Neural progenitor cell (in vitro differentiated cells): ENCODE results near the gene POMGNT2. TPM values are rescaled to one million over a fixed set of nuclear protein-coding genes. Genes with fewer than 3 reads are reported as not detected.

ENCODE experiments used
- DNase-seq: peaks from one replicate; pipeline ENCODE4 v3.0.0-alpha.2; 2016; ENCODE audit warnings: low spot score
- H2AFZ ChIP-seq: fragments of 200-600 bp; sonication (generic); replicated peaks from 2 replicates; pipeline ENCODE4 v1.6.1; 2016; ENCODE audit warnings: antibody characterized with exemption
- H3F3A ChIP-seq: fragments of 200-600 bp; sonication (generic); 2 replicates; pipeline ENCODE4 v1.6.1; 2016; ENCODE audit warnings: antibody characterized with exemption, low read depth
- H3K27ac ChIP-seq: fragments of 200-600 bp; sonication (generic); 2 replicates; pipeline ENCODE4 v1.5.1; 2016; ENCODE audit warnings: mild to moderate bottlenecking
- H3K27me3 ChIP-seq: fragments of 200-600 bp; sonication (generic); 2 replicates; pipeline ENCODE4 v1.6.1; 2016; ENCODE audit warnings: mild to moderate bottlenecking, moderate library complexity
- H3K36me3 ChIP-seq: fragments of 200-600 bp; sonication (generic); 2 replicates; pipeline ENCODE4 v1.5.1; 2016
- H3K4me1 ChIP-seq: fragments of 200-600 bp; sonication (generic); 2 replicates; pipeline ENCODE4 v1.6.1; 2016; ENCODE audit warnings: mixed run types
- H3K4me2 ChIP-seq: fragments of 200-600 bp; sonication (generic); 2 replicates; pipeline ENCODE4 v1.6.1; 2016
- H3K4me3 ChIP-seq: fragments of 200-600 bp; sonication (generic); 2 replicates; pipeline ENCODE4 v1.5.1; 2016
- H3K79me2 ChIP-seq: fragments of 200-600 bp; sonication (generic); 2 replicates; pipeline ENCODE4 v1.6.1; 2016; ENCODE audit warnings: low read depth
- H3K9ac ChIP-seq: fragments of 200-600 bp; sonication (generic); 2 replicates; pipeline ENCODE4 v1.6.1; 2016
- H3K9me3 ChIP-seq: fragments of 200-600 bp; sonication (generic); 2 replicates; pipeline ENCODE4 v1.5.1; 2016; ENCODE audit warnings: low read depth
- H4K20me1 ChIP-seq: fragments of 200-600 bp; sonication (generic); 2 replicates; pipeline ENCODE4 v1.6.1; 2016; ENCODE audit warnings: low read depth
- H3K27ac Mint-ChIP-seq: 3 replicates; pipeline ENCODE4 v1.8.0; 2021; ENCODE audit warnings: mixed read lengths
- H3K27me3 Mint-ChIP-seq: 2 replicates; pipeline ENCODE4 v1.8.0; 2022; ENCODE audit warnings: low read depth, mild to moderate bottlenecking, inconsistent platforms, moderate library complexity, mixed read lengths; ENCODE audit not compliant: insufficient read depth
- H3K36me3 Mint-ChIP-seq: 3 replicates; pipeline ENCODE4 v1.8.0; 2021; ENCODE audit warnings: mixed read lengths
- H3K4me1 Mint-ChIP-seq: 3 replicates; pipeline ENCODE4 v1.8.0; 2021; ENCODE audit warnings: mixed read lengths
- H3K4me3 Mint-ChIP-seq: 3 replicates; pipeline ENCODE4 v1.8.0; 2021; ENCODE audit warnings: mild to moderate bottlenecking, moderate library complexity, mixed read lengths
- H3K9me3 Mint-ChIP-seq: 3 replicates; pipeline ENCODE4 v1.8.0; 2020; ENCODE audit warnings: mixed read lengths
- CTCF ChIP-seq: fragments of 200-600 bp; sonication (generic); IDR thresholded peaks from 2 replicates; pipeline ENCODE4 v1.5.1; 2017; ENCODE audit warnings: antibody characterized with exemption, mild to moderate bottlenecking
- EZH2 ChIP-seq: fragments of 200-600 bp; sonication (generic); IDR thresholded peaks from 2 replicates; pipeline ENCODE4 v1.6.1; 2017; ENCODE audit warnings: antibody characterized with exemption, mild to moderate bottlenecking, moderate library complexity
- EZH2phosphoT487 ChIP-seq: fragments of 200-600 bp; sonication (generic); IDR thresholded peaks from 2 replicates; pipeline ENCODE4 v1.6.1; 2017; ENCODE audit warnings: antibody characterized with exemption
- total RNA-seq: library from RNA; depleted of rRNA; stranded (reverse); fragments of >200 nt; gene quantifications from 2 replicates; pipeline ENCODE4 v1.2.3, GENCODE V29; 2015; ENCODE audit warnings: low replicate concordance

Gene POMGNT2
- total RNA-seq, 1 donor from 2014 or later, result 13.2 TPM

GRCh38 chr3:43061101-43061895, 44.6 kb downstream of the POMGNT2 start:
- no peak overlapping the region for H3K27ac Mint-ChIP-seq
- no peaks in the 10 kb centered on the region for H3K79me2 ChIP-seq

GRCh38 chr3:43059456-43059855, 46.4 kb downstream of the POMGNT2 start:
- Histone ChIP-seq H3K79me2 (no peaks in the 10 kb centered on the region), H3K27me3 (no peaks in the 10 kb centered on the region), H3K4me3 (no peak overlapping the region), H3K9me3 (no peaks in the 10 kb centered on the region), H3K36me3 (no peaks in the 10 kb centered on the region), H3F3A (no peaks in the 10 kb centered on the region), H4K20me1 (no peaks in the 10 kb centered on the region), H3K4me1 (peaks cover 5% of the 10 kb centered on the region), H3K4me2 (no peak overlapping the region), H2AFZ (no peak overlapping the region), H3K27ac (no peak overlapping the region), H3K9ac (no peak overlapping the region)
- no peak for TF ChIP-seq EZH2phosphoT487
- TF ChIP-seq EZH2, result no peak
- TF ChIP-seq CTCF, result no peak
- H3K4me1 Mint-ChIP-seq, result no peaks in the 10 kb centered on the region
- no peak overlapping the region for H3K27ac Mint-ChIP-seq
- no peak overlapping the region for H3K4me3 Mint-ChIP-seq
- DNase-seq, result no peak
- no peaks in the 10 kb centered on the region for H3K36me3 Mint-ChIP-seq
- H3K27me3 Mint-ChIP-seq, result no peaks in the 10 kb centered on the region
- H3K9me3 Mint-ChIP-seq, result peaks cover 2% of the 10 kb centered on the region

More at GRCh38 chr3:43061101-43061895, 44.6 kb downstream of the POMGNT2 start:
- Histone ChIP-seq H3K27me3 (no peaks in the 10 kb centered on the region), H3K36me3 (no peaks in the 10 kb centered on the region), H4K20me1 (no peaks in the 10 kb centered on the region), H2AFZ (no peak overlapping the region), H3F3A (no peaks in the 10 kb centered on the region), H3K4me2 (no peak overlapping the region), H3K9ac (no peak overlapping the region), H3K27ac (no peak overlapping the region), H3K4me3 (no peak overlapping the region), H3K9me3 (no peaks in the 10 kb centered on the region), H3K4me1 (peaks cover 5% of the 10 kb centered on the region)
- no peak for DNase-seq
- Mint-ChIP-seq H3K27me3 (no peaks in the 10 kb centered on the region), H3K4me3 (no peak overlapping the region), H3K9me3 (peaks cover 5% of the 10 kb centered on the region), H3K36me3 (no peaks in the 10 kb centered on the region), H3K4me1 (no peaks in the 10 kb centered on the region)
- TF ChIP-seq CTCF (no peak), EZH2phosphoT487 (no peak), EZH2 (no peak)

GRCh38 chr3:43055806-43056770, 49.8 kb downstream of the POMGNT2 start:
- H3K27me3 ChIP-seq, result no peaks in the 10 kb centered on the region
- no peaks in the 10 kb centered on the region for H3K4me1 ChIP-seq
- no peak overlapping the region for H3K9ac ChIP-seq
- TF ChIP-seq EZH2phosphoT487 (no peak), CTCF (no peak), EZH2 (no peak)
- Mint-ChIP-seq H3K36me3 (no peaks in the 10 kb centered on the region), H3K27me3 (no peaks in the 10 kb centered on the region), H3K4me1 (no peaks in the 10 kb centered on the region), H3K9me3 (peaks cover 3% of the 10 kb centered on the region), H3K4me3 (no peak overlapping the region), H3K27ac (no peak overlapping the region)
- no peaks in the 10 kb centered on the region for H3K36me3 ChIP-seq
- H3K79me2 ChIP-seq, result no peaks in the 10 kb centered on the region
- no peaks in the 10 kb centered on the region for H3F3A ChIP-seq
- no peak overlapping the region for H2AFZ ChIP-seq
- no peaks in the 10 kb centered on the region for H4K20me1 ChIP-seq
- H3K27ac ChIP-seq, result no peak overlapping the region
- DNase-seq, result no peak
- no peak overlapping the region for H3K4me3 ChIP-seq
- H3K4me2 ChIP-seq, result no peak overlapping the region
- H3K9me3 ChIP-seq, result no peaks in the 10 kb centered on the region
